NCI-H446 treated with DMSO at 0.1 percent for 48 hours (cell line): ENCODE measurements around the gene C2orf81.
"Not testable (repeated sequence)": the region's sequence is repeated elsewhere in the genome, so short reads cannot be mapped to it uniquely, and the experiment has no call there.

Source experiments
- DNase-seq: peaks from one replicate; lab custom pipeline; 2025; lab: John Stamatoyannopoulos, UW

Gene C2orf81

DNA sequence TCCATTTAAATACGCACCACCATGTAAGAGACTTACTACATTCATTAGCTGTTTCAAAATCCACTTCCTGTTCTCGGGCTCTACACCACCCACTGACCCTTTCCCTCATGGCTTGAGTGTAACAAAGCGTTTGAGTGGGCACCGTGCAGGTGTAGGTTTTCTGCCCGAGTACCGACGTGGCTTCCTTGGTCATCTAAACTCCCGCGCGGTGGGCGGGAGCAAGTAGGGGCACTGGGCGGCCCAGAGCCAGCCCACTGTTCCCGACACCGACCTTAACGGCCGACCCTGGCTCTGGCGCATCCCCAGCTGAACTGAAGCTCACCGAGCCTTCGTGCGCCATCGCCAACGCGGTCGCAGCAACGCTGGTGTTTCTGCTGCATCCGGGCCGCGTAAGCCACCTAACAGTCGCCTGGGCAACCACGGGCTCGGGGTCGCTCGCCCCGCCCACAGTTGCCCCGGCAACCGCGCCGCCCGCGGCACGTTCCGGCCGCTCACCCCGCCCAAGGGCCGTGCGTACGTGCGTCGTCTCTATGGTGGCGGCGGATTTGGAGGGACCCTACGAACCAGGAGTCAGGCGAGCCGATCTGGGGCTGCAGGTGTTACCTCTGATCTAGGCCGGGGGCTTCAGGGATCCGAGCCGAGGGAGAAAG, at the start of gene C2orf81, which contains the start of gene WDR54:
TSS of gene C2orf81 (minus strand) at position 399 of the 650 bp plus-strand sequence. CDS start at position 340, 59 bp downstream.
TSS of gene WDR54 (plus strand) at position 510 of the 650 bp plus-strand sequence. CDS start 424 bp downstream, outside the sequence.
- peak; percentile 62 for DNase-seq

DNA sequence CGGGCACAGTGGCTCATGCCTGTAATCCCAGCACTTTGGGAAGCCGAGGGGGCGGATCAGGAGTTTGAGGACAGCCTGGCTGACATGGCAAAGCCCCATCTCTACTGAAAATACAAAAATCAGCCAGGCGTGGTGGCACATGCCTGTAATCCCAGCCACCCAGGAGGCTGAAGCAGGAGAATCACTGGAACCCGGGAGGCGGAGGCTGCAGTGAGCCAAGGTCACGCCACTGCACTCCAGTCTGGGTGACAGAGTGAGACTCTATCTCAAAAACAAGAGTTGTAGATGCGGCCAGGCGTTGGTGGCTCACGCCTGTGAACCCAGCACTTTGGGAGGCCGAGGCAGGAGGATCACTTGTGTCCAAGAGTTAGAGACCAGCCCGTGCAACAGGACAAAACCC, 49.3 kb upstream of the C2orf81 start:
- not testable (repeated sequence) for DNase-seq

DNA sequence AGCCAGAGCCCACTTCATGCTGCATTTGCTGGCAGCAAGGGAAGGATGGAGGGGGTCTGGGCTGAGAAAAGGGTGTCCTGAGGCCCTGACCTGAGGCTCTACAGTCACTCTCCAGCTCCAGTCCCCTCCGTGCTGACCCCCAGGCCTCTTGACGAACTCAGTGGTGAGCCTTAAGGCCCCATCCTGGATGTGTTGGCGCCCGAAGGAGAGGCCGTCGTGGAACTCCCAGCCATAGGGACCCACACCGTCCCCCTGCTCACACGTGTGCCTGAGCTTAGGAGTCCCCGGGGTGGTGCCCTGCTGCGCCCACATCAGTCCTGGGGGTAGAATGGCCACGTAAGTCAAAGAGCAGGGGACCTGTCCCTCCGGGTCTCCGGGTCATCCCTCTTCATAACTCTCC, 43.0 kb upstream of the C2orf81 start:
- no peak for DNase-seq

DNA sequence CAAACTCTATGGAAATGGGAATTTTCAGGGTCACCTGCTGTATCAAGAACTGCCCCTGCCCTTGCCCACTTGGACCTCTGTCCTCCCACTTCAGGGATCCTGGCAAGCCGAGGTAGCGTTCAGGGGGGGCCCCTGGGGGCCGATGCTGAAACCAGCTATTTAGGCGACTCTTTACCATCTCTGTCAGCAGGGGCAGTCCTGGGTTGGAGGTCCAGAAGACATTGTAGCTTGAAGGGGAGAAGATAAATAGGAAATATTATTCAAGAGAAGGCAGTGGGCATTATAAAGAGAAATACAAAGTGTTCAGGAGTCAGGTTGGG, 41.3 kb upstream of the C2orf81 start:
- no peak for DNase-seq

- no peak for DNase-seq
Measured at GRCh38 chr2:74462054-74462785, 40.8 kb upstream of the C2orf81 start.

DNA sequence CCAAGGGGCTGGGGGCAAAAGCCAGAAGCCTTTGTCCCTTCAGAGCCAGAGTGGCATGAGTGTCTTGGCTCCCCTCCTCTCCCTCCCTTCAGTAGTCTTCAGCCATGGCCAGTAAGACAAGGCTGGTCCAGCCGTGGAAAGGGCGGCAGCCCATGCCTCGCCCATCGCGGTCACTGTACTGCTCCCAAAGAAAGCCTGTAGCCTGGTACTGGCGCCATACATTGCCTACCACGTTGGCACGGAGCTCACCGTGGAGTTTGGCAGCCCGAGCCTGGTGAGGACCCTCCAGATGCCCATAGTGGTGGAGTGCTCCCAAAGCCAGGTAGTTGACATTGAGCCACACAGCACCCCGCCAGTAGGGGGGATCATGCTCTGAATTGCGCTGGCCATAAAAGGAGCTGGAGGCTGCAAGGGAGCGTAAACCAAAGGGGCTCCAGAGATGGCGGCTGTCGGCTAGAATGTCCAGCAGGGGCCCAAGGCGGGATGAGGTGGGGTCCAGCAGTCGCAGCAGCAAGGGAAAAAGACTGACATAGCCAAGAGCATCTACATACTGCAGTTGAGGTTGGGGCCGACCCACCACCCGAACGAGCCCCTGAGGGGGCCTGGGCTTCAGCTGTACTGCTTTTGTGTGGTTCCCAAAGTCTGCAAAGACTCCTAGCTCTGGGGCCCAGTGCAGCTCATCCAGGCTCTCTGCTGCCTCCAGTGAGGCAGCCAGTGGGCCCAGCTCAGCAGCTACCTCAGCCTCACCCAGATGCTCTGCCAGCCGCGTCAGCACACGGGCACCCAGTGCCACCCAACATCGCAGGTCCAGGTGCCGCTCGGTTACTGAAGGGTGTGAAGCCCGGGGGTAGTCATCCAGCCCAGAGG, 40.0 kb upstream of the C2orf81 start:
- no peak for DNase-seq

- DNase-seq, result not testable (repeated sequence)
Measured at GRCh38 chr2:74460187-74460586, 38.8 kb upstream of the C2orf81 start.

DNA sequence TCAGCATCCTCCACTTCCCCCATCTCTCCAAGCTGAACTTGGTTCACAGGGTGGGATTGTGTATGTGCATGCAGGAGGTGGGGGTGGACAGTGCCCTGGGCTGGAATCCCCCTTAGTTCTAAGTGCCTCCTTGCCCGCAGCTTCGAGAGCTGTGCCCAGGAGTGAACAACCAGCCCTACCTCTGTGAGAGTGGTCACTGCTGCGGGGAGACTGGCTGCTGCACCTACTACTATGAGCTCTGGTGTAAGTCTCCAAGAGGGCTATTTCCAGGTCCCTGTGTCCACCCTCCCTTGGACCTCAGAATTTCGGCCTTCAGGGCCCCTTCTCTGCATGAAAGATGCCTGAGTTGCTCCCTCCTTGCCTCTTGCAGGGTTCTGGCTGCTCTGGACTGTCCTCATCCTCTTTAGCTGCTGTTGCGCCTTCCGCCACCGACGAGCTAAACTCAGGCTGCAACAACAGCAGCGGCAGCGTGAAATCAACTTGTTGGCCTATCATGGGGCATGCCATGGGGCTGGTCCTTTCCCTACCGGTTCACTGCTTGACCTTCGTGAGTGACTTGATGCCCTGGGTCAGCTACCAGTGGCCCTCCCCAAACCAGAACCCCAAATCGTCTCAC, 38.2 kb upstream of the C2orf81 start:
- not testable (repeated sequence) for DNase-seq

DNA sequence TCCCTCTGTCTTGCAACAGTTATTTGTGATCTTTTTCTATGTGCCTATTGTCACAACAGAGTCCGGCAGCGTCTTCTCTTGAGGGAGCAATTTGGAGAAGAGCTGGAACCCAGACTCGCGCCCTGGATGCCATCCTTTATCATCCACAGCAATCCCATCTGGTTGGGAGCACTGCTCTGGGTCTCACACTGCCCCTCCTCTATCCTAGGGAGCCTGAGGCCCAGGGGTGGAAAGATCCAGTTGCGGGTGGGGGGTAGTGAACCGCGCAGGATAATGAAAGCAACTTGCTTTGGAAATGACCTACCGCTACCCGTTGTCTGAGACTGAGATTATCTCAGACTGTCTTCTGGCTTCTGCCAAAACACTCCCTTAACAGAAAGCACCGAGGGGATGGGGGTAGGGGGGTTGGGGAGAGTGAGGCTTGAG, 37.5 kb upstream of the C2orf81 start:
- DNase-seq, result no peak

- peak; percentile 100 for DNase-seq
Measured at GRCh38 chr2:74458132-74458937, 36.9 kb upstream of the C2orf81 start, which contains the start of gene WBP1. Gene WBP1 (plus strand): TSS chr2:74458438. CDS start chr2:74458603, 165 bp downstream.

GRCh38 chr2:74457549-74458131, 36.2 kb upstream of the C2orf81 start:
- DNase-seq, result no peak

- no peak for DNase-seq
Measured at GRCh38 chr2:74457129-74457548, 35.7 kb upstream of the C2orf81 start.

- DNase-seq, result peak; percentile 91
Measured at GRCh38 chr2:74454654-74455511, 33.5 kb upstream of the C2orf81 start, which contains the start of gene INO80B. Gene INO80B (plus strand): TSS chr2:74455087. CDS start chr2:74455117, 30 bp downstream.

DNA sequence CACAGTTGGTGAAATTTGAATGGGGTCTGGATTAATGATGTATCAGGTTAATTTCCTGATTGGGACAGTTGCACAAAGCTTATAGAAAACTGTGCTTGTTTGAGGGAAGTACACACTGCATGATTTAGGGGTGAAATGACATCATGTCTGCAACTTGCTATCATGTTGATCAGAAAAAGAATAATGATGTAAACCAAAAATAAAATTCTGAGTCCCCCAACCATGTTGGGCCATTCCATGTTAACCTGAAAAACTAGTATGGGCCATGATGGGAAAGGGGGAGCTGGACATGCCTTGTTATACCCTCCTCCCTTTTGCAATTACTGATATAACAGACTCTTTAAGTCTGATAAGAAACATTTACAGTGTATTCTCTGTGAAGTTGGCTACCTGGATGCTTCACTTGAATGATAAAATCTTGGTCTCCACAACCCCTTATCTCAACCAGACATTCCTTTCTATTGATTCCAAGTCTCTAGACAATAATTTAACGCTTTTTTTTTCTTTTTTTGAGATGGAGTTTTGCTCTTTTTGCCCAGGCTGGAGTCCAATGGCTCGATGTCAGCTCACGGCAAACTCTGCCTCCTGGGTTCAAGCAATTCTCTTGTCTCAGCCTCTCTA, 29.3 kb upstream of the C2orf81 start:
- DNase-seq, result no peak

GRCh38 chr2:74448771-74449170, 27.4 kb upstream of the C2orf81 start:
- no peak for DNase-seq

GRCh38 chr2:74447230-74447999, 26.0 kb upstream of the C2orf81 start:
- DNase-seq, result no peak

DNA sequence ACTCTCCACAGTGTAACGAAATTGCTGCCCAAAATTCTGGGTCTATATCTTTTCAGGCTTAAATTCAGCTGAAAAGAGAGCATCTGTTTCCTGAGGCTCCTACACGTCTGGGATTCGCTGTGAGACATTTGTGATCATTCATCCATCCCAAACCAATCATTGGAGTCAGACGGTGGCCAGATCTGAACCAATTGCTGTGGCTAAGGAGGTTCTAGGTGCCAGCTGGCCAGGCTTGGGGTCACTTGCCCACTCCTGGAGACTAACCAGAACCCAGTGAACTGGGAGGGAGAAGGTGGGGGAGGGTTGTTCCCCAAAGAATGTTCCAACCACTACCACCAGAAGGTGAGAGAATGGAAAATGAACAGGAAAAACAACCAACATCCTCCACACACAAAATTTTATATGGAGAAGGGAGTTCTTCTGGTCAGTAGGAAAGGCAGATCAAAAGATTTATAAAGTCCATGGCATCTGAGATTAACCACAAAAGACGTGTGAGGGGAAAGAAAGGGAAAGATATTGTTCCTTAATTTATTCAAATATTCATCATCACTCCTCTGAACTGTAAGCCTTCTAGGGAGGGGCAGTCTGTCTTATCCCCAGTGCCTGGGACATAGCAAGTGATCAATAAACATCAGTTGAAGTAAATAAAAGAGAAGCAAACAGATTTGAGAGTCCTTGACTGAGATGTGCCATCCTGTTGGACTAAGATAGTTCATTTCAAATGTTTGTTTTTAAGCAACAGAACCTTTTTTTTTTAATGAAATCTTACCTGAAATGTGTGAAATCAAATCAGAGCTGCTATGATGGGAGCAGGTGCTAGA, 23.3 kb upstream of the C2orf81 start:
- DNase-seq, result peak; percentile 18
